Skeletal muscle tissue (tissue), 4 donors: ENCODE measurements around the gene CCSER1. TPM values are rescaled to one million over a fixed set of nuclear protein-coding genes. Genes with fewer than 3 reads are reported as not detected.
"Not testable (repeated sequence)": the region's sequence is repeated elsewhere in the genome, so short reads cannot be mapped to it uniquely, and the experiment has no call there.

Experiments
- H3K27ac ChIP-seq: one replicate; pipeline ENCODE4 v1.7.0; 2013; ENCODE audit warnings: mild to moderate bottlenecking, low read depth, low read length, inconsistent platforms
- H3K27me3 ChIP-seq, 3 donors: one replicate each; pipeline ENCODE4 v1.7.0; 2013; ENCODE audit warnings: low read length in 3 of 3; ENCODE audit not compliant: control insufficient read depth in 3 of 3, insufficient read depth in 3 of 3
- H3K36me3 ChIP-seq, 3 donors: one replicate each; pipeline ENCODE4 v1.7.0; 2013; ENCODE audit warnings: low read length in 3 of 3; ENCODE audit not compliant: control insufficient read depth in 3 of 3, insufficient read depth in 3 of 3
- H3K4me1 ChIP-seq, 3 donors: one replicate each; pipeline ENCODE4 v1.7.0; 2013; ENCODE audit warnings: low read length in 3 of 3, mild to moderate bottlenecking in 3 of 3; ENCODE audit not compliant: control insufficient read depth in 3 of 3, insufficient read depth in 3 of 3
- H3K4me3 ChIP-seq, 3 donors: one replicate each; pipeline ENCODE4 v1.7.0; 2013; ENCODE audit warnings: low read length in 3 of 3
- H3K9ac ChIP-seq, 3 donors: one replicate each; pipeline ENCODE4 v1.7.0; 2013; ENCODE audit warnings: low read length in 3 of 3, mild to moderate bottlenecking in 3 of 3, moderate library complexity in 2 of 3, low read depth in 1 of 3
- H3K9me3 ChIP-seq, 3 donors: one replicate each; pipeline ENCODE4 v1.7.0; 2013; ENCODE audit warnings: low read length in 3 of 3; ENCODE audit not compliant: control insufficient read depth in 3 of 3
- total RNA-seq: library from RNA; depleted of rRNA; stranded (reverse); fragments of >200 nt; gene quantifications from one replicate; pipeline ENCODE4 v1.2.3, GENCODE V29; 2014
- donor health status: Osteomylitis.

CCSER1 gene
- total RNA-seq, 1 donor from 2014 or later: 1.0 TPM

DNA sequence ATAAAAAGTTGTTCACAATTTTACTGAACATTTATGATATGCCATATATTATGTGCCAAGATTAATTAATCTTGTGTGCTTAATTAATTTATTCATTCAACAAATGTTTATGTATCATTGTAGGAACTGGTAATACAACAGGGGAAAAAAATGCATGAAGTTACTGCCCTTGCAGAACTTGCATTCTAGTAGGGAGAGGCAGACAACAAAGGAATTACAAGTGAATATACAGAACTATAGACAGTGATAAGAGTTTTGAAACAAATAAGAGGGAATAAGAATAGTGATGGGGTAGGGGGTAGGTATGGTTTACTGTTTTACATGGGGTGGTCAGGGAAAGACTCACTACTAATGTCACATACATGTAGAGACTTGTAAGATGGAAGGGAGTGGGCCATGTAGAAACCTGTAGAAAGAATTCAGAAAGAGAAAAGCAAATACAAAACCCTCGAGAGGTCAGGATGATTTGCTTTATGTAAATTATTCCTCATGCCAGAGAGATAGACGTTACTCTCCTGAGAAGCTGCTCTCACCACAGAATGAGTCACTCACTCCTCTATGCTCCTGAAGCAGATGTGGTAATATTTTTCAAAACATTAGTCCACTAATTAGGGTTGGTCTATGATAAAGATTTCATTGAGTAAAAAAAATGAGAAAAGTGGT, 1321.6 kb downstream of the CCSER1 start:
- H3K27me3 ChIP-seq: no peaks in the 10 kb centered on the region
- no peak overlapping the region for H3K27ac ChIP-seq
- H3K4me1 ChIP-seq: no peaks in the 10 kb centered on the region
- no peaks in the 10 kb centered on the region for H3K9me3 ChIP-seq
- H3K9ac ChIP-seq: no peak overlapping the region
- H3K4me3 ChIP-seq: no peak overlapping the region
- H3K36me3 ChIP-seq: no peaks in the 10 kb centered on the region

DNA sequence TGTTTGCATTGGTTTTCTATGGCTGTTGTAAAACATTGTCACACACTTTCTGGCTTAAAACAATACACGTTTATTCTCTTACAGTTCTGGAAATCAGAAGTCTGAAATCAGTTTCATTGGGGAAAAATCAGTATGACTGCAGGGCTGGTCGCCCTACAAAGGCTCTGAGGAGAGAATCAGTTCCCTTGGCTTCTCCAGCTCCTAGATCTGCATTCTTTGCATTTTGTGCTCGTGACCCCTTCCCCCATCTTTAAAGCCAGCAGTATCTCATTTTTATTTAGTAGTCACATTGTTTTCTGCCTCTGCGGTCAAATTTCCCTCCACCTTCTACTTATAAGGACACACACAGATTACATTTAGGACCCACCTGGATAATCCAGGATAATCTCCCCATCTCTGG, 1326.9 kb downstream of the CCSER1 start:
- H3K9me3 ChIP-seq: no peaks in the 10 kb centered on the region
- H3K27ac ChIP-seq: no peak overlapping the region
- no peak overlapping the region for H3K4me3 ChIP-seq
- H3K9ac ChIP-seq: no peak overlapping the region
- H3K27me3 ChIP-seq: no peaks in the 10 kb centered on the region
- no peaks in the 10 kb centered on the region for H3K36me3 ChIP-seq
- H3K4me1 ChIP-seq: no peaks in the 10 kb centered on the region

DNA sequence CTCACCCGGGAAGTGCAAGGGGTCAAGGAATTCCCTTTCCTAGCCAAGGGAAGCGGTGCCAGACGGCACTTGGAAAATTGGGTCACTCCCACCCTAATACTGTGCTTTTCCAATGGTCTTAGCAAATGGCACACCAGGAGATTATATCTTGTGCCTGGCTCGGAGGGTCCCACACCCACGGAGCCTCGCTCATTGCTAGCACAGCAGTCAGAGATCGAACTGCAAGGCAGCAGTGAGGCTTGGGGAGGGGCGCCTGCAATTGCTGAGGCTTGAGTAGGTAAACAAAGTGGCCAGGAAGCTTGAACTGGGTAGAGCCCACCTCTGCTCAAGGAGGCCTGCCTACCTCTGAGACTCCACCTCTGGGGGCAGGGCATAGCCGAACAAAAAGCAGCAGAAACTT, 1335.4 kb downstream of the CCSER1 start:
- not testable (repeated sequence) for H3K9me3 ChIP-seq, H3K4me3 ChIP-seq, H3K27me3 ChIP-seq, H3K27ac ChIP-seq, H3K9ac ChIP-seq, H3K36me3 ChIP-seq, H3K4me1 ChIP-seq

DNA sequence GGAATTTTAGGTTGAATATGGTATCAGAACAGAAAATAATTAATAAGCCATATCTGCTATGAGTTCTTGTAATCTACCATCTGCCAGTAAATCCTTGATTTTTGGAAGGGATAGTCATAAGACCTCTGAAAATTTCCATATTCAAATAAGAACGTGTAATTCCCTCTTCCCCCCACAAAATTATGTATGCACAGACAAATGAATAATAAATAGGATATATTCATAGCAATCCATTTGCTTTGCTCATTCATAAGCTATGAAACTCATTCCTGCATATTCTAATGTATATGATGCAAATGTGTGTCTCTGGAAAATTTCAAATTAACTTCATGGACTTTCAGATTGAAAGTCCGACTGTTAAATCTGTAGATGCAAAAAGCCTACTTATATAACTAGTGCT, 1343.5 kb downstream of the CCSER1 start:
- Histone ChIP-seq H3K27me3 (no peaks in the 10 kb centered on the region), H3K9ac (no peak overlapping the region), H3K9me3 (peaks cover 0 to 2% (median 0%) of the 10 kb centered on the region in 3 donors), H3K4me1 (no peaks in the 10 kb centered on the region), H3K27ac (no peak overlapping the region), H3K36me3 (no peaks in the 10 kb centered on the region), H3K4me3 (no peak overlapping the region)

DNA sequence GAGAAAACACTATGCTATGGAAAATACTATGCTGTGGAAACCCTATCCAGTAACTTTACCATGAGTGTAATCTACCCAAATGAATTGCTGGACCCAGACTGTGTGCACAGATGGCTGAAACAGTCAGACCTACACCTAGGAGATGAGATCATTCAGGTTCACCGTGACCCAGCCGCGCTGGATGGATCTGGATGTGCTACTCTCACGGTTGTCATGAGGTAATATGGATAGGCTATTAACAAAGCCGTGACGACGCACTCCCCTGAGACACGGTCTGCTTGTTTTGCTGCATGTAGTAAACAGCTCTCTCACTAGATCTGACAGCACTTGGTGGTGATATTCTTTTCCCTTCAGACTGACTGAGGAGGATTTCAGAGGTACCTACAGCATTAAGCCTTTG, 1344.1 kb downstream of the CCSER1 start:
- peaks cover 0 to 2% (median 0%) of the 10 kb centered on the region in 3 donors for H3K9me3 ChIP-seq
- no peak overlapping the region for H3K9ac ChIP-seq
- H3K36me3 ChIP-seq: no peaks in the 10 kb centered on the region
- no peaks in the 10 kb centered on the region for H3K27me3 ChIP-seq
- H3K27ac ChIP-seq: no peak overlapping the region
- no peaks in the 10 kb centered on the region for H3K4me1 ChIP-seq
- H3K4me3 ChIP-seq: no peak overlapping the region

DNA sequence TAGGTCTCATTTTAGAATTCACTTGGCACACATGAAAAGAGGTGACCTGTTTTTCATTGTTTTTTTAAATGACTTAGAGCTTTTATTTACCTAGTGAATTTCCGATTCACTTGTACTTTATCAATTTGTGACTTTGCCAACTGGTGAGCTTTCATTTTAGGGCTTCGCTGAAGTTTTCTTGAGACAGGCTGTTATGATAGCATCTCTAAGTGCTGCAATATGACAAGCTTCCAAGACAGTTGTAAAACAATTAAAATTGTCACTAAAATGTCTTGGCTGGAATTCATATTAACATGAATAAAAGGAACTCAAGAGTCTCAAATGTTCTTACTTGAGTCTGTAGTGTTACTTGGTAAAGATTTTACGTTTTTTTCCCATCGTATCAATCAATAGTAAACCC, 1344.9 kb downstream of the CCSER1 start:
- H3K4me3 ChIP-seq: no peak overlapping the region
- no peaks in the 10 kb centered on the region for H3K27me3 ChIP-seq
- no peaks in the 10 kb centered on the region for H3K4me1 ChIP-seq
- no peaks in the 10 kb centered on the region for H3K36me3 ChIP-seq
- no peak overlapping the region for H3K27ac ChIP-seq
- H3K9me3 ChIP-seq: peaks cover 0 to 2% (median 0%) of the 10 kb centered on the region in 3 donors
- no peak overlapping the region for H3K9ac ChIP-seq

DNA sequence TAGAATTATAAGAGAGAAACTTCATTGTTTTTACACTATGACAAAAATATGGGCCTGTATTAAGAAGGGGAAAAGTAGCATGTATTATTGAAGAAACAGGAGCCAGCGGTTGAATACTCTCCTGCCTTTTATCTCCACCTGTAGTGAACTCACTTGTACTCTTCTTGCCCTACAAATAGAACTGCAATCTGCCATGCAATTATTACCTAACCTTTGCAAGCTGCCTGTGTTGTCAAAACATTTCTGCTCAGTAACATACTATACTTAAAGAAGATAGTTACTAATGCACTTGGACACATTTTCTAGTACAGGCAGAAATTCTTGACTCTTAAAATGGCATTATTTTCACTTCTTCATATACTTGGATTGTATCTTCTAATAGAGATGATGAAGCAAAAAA, 1358.2 kb downstream of the CCSER1 start:
- H3K9ac ChIP-seq: no peak overlapping the region
- H3K27ac ChIP-seq: no peak overlapping the region
- no peak overlapping the region for H3K4me3 ChIP-seq

DNA sequence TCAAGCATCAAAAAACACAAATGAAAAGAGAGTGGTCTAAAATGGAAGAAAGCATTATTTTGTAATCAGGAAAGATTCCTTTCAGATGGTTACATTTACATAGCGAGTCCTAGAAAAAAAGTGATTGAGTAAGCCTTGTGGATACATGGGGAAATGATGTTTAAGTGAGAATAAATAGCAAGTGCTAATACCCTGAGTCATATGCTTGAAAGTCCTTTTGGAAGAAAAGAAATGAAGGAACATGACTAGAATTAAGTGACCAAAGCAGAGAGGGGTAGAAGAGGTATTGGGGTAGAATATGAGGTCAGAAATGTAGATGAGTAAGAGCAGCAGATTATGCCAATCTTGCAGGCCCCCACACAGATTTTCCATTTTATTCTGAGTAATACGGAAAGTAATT, 1361.8 kb downstream of the CCSER1 start:
- Histone ChIP-seq H3K4me3 (no peak overlapping the region), H3K36me3 (no peaks in the 10 kb centered on the region), H3K27me3 (no peaks in the 10 kb centered on the region), H3K27ac (no peak overlapping the region), H3K9me3 (peaks cover 0 to 4% (median 0%) of the 10 kb centered on the region in 3 donors), H3K4me1 (no peaks in the 10 kb centered on the region), H3K9ac (no peak overlapping the region)

More for the DNA sequence above, 1358.2 kb downstream of the CCSER1 start:
- H3K4me1 ChIP-seq: no peaks in the 10 kb centered on the region
- H3K36me3 ChIP-seq: no peaks in the 10 kb centered on the region
- peaks cover 0 to 3% (median 0%) of the 10 kb centered on the region in 3 donors for H3K9me3 ChIP-seq
- no peaks in the 10 kb centered on the region for H3K27me3 ChIP-seq

DNA sequence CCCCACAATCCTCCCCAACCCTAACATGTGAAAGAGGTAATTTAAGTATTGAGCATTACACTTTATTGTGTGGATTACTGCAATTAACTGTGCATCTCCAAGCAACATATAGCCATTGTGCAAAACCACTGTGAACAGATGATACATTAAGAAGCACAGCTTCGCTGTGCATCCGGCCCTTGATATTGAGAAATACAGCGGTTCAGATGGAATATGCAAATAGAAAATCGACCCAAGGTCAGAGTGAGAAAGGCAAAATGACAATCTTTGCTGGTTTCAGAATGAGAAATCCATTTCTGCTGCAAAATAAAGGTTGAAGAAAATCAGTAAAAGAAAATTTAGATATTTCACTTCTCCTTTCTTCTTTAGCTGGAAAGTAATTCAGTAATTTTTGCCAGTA, 1370.7 kb downstream of the CCSER1 start:
- H3K9me3 ChIP-seq: peaks cover 0 to 5% (median 0%) of the 10 kb centered on the region in 3 donors
- no peaks in the 10 kb centered on the region for H3K36me3 ChIP-seq
- no peaks in the 10 kb centered on the region for H3K27me3 ChIP-seq
- no peaks in the 10 kb centered on the region for H3K4me1 ChIP-seq
- H3K9ac ChIP-seq: no peak overlapping the region
- no peak overlapping the region for H3K4me3 ChIP-seq
- H3K27ac ChIP-seq: no peak overlapping the region

DNA sequence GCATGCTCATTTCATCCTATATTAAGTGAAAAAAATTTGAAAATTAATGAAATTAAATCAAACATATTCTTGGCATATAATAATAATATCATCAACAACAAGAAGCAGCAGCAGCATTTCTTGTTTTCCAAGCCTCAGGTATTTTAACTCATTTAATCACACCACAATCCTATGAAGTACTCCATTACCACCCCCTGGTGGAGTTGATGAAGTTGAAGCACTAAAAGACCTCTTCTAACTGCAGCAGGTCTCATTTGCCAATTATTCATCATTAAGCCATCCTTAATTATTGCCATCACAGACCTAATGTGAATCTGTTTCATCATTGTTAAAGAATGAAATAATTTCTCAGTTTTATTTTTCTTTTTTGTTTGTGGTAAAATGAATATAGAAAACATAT, 1375.2 kb downstream of the CCSER1 start:
- Histone ChIP-seq H3K9ac (no peak overlapping the region), H3K4me1 (no peaks in the 10 kb centered on the region), H3K4me3 (no peak overlapping the region), H3K36me3 (no peaks in the 10 kb centered on the region), H3K9me3 (peaks cover 0 to 5% (median 0%) of the 10 kb centered on the region in 3 donors), H3K27ac (no peak overlapping the region), H3K27me3 (no peaks in the 10 kb centered on the region)
